Measurements from ENCODE around the gene NDUFV1. TPM values are rescaled to one million over a fixed set of nuclear protein-coding genes. Genes with fewer than 3 reads are reported as not detected.

The NDUFV1 gene
- total and polyA plus RNA-seq, 2 of the 4 experiments (the other 2 are of a cell fraction): 120 to 133 TPM

DNA sequence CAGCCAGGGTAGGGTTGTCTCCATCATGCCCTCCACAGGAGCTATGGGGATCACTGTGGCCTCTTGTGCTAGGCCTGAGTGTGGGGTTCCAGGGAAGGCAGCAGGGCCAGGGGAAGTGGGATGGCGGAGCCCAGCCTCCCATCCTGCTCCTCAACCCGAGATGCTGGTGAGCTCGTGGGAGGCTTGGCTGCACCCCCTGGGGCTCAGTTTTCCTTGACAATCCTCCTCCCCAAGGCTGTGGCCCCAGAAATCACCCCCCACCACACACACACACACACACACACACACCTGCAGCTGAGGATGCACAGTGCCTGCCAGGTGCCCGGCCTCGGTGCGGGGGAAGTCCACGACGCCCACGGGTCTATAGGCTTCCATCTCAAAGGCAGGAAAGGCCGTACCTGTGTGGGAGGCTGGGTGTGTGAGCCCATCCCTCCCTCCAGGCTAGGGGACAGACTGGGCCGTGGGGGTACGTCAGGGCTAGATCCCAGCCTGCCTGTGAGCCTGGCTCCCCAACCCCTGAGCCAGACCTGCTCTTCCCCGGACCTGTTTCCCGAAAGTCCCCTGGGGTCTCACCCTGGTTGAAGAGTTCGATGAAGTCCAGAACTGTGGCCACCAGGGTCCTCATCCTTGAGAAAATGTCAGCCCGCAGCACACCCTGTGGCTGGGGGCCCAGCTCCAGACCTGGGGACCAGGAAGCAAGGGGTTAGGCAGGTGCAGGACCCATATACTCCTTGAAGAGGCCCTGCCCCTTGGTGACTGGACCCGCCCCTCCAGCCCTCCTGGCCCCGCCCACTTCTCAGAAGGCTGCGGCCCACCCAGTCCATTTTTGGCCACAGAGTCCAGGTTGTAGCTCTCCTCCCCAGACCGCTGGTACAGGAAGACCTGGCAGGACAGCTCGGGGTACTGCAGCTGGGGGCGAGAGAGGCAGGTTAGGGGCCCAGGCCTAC, 38.0 kb downstream of the NDUFV1 start:
- Histone ChIP-seq H3K9ac (ENCODE audit: low read depth, low read length) (no peak overlapping the region), H4K5ac (ENCODE audit: low read depth, low read length) (no peak overlapping the region), H3K4me2 (ENCODE audit: low read depth, low read length) (no peak overlapping the region), H4K20me1 (ENCODE audit: insufficient read depth, low read length) (0 out of 2 replicates have a peak, but pooled peaks cover 3% of the 10 kb centered on the region), H3K9me3 (ENCODE audit: control insufficient read depth, insufficient read depth, low read length) (no peaks in the 10 kb centered on the region; the same call in 1 of the 2 replicates), H3K4me1 (ENCODE audit: control insufficient read depth, insufficient read depth, low read length) (no peaks in the 10 kb centered on the region), H2BK5ac (ENCODE audit: low read depth, low read length, poor library complexity, severe bottlenecking) (no peak overlapping the region), H3K14ac (replicated peaks; ENCODE audit: low read depth, low read length) (no peak overlapping the region), H4K91ac (ENCODE audit: insufficient read depth, low read depth, low read length) (no peak overlapping the region), H3K27me3 (ENCODE audit: control insufficient read depth, insufficient read depth, low read length) (peaks cover 17% of the 10 kb centered on the region; the same call in 1 of the 2 replicates), H3K4me3 (ENCODE audit: insufficient read depth, low read depth, low read length) (no peak overlapping the region), H3K36me3 (ENCODE audit: control insufficient read depth, insufficient read depth, low read length) (no peaks in the 10 kb centered on the region), H3K9me1 (ENCODE audit: insufficient read depth, low read length) (peaks cover 5% of the 10 kb centered on the region; the same call in 1 of the 2 replicates), H3K27ac (ENCODE audit: insufficient read depth, low read length) (no peak overlapping the region), H3K18ac (ENCODE audit: low read depth, low read length) (no peak overlapping the region), H3K4ac (ENCODE audit: low read depth, low read length) (no peak overlapping the region), H3K79me1 (ENCODE audit: low read depth in 1 of 2, low read length in 2 of 2) (no peaks in the 10 kb centered on the region), H2AFZ (replicated peaks; ENCODE audit: low read length, poor library complexity) (no peak overlapping the region), H3K56ac (ENCODE audit: extremely low read depth, insufficient read depth, low read length) (no peak overlapping the region), H2AK9ac (replicated peaks; ENCODE audit: low read depth, low read length, poor library complexity) (no peak overlapping the region), H2BK20ac (ENCODE audit: low read depth, low read length) (no peak overlapping the region), H2BK120ac (ENCODE audit: low read depth, low read length) (no peak overlapping the region), H2AK5ac (ENCODE audit: low read depth, low read length) (no peak overlapping the region), H4K8ac (ENCODE audit: low read depth in 2 of 2, low read length in 2 of 2) (no peak overlapping the region), H2BK15ac (ENCODE audit: low read depth, low read length) (no peak overlapping the region), H3K23ac (ENCODE audit: low read depth, low read length) (no peak overlapping the region)
- intact Hi-C loops (cut with micrococcal nuclease) (loop anchor here (10.0 kb wide), 1 partner anchor 150 kb away; no protein-coding TSS in a partner anchor), in situ Hi-C loops (cut with MboI; ENCODE audit: low sequenced_read_pairs) (no loop called here), dilution Hi-C loops (cut with HindIII; ENCODE audit: low sequenced_read_pairs, unreplicated experiment) (no loop called here)
- 77% methylated on average over 6 of the region's 22 CpGs; no CpG with 5 or more reads in 1 of the 2 experiments for WGBS, 2 experiments (ENCODE audit: extremely low coverage in 2 of 2, insufficient read length in 1 of 2)
- ChIA-PET POLR2A (ENCODE audit: unreplicated experiment) (no interaction called here), CTCF (interaction anchor here (1.0 kb wide), 1 partner anchor 15 kb away, joined by 3 read pairs; the partner anchor contains the start of gene NUDT8)
- DNase-seq (no peak), ATAC-seq (ENCODE audit: low read depth) (no peak)
- no TSS peak for BruUV-seq (replicated peaks)
- no peak for TF ChIP-seq RFX5 (IDR thresholded peaks at IDR 0.05; ENCODE audit: low read depth, low read length)
- no peak for TF ChIP-seq BHLHE40 (IDR thresholded peaks at IDR 0.05; ENCODE audit: low read depth, low read length)
- TF ChIP-seq USF2 (IDR thresholded peaks at IDR 0.05; ENCODE audit: low read depth, low read length): no peak
- TF ChIP-seq RCOR1 (IDR thresholded peaks at IDR 0.05; ENCODE audit: insufficient replicate concordance, low read length): no peak
- TF ChIP-seq NFE2L2 (IDR thresholded peaks at IDR 0.05; ENCODE audit: low read depth, low read length): no peak
- no peak for TF ChIP-seq MXI1 (IDR thresholded peaks at IDR 0.05; ENCODE audit: borderline replicate concordance, low read depth, low read length)
- TF ChIP-seq, protein P1, sequence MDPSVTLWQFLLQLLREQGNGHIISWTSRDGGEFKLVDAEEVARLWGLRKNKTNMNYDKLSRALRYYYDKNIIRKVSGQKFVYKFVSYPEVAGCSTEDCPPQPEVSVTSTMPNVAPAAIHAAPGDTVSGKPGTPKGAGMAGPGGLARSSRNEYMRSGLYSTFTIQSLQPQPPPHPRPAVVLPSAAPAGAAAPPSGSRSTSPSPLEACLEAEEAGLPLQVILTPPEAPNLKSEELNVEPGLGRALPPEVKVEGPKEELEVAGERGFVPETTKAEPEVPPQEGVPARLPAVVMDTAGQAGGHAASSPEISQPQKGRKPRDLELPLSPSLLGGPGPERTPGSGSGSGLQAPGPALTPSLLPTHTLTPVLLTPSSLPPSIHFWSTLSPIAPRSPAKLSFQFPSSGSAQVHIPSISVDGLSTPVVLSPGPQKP (IDR thresholded peaks at IDR 0.05; ENCODE audit: borderline replicate concordance, low read depth, low read length): no peak
- TF ChIP-seq POLR2A (IDR thresholded peaks at IDR 0.05; ENCODE audit: low read depth, low read length): no peak
- no peak for TF ChIP-seq CHD1 (IDR thresholded peaks at IDR 0.05; ENCODE audit: low read depth, low read length)
- no peak for TF ChIP-seq MAZ (IDR thresholded peaks at IDR 0.05; ENCODE audit: borderline replicate concordance, low read depth, low read length)
- no peak for TF ChIP-seq RAD21 (IDR thresholded peaks at IDR 0.05; ENCODE audit: low read length)
- TF ChIP-seq CEBPB (IDR thresholded peaks at IDR 0.05; ENCODE audit: low read depth, low read length): no peak
- TF ChIP-seq, protein P2, sequence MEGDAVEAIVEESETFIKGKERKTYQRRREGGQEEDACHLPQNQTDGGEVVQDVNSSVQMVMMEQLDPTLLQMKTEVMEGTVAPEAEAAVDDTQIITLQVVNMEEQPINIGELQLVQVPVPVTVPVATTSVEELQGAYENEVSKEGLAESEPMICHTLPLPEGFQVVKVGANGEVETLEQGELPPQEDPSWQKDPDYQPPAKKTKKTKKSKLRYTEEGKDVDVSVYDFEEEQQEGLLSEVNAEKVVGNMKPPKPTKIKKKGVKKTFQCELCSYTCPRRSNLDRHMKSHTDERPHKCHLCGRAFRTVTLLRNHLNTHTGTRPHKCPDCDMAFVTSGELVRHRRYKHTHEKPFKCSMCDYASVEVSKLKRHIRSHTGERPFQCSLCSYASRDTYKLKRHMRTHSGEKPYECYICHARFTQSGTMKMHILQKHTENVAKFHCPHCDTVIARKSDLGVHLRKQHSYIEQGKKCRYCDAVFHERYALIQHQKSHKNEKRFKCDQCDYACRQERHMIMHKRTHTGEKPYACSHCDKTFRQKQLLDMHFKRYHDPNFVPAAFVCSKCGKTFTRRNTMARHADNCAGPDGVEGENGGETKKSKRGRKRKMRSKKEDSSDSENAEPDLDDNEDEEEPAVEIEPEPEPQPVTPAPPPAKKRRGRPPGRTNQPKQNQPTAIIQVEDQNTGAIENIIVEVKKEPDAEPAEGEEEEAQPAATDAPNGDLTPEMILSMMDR (conservative IDR thresholded peaks at IDR 0.05; ENCODE audit: low read depth, low read length): no peak
- no peak for TF ChIP-seq FOS (IDR thresholded peaks at IDR 0.05; ENCODE audit: low read depth, low read length)
